Neural cell (in vitro differentiated cells): ENCODE data around the gene CTNNBL1. TPM values are rescaled to one million over a fixed set of nuclear protein-coding genes. Genes with fewer than 3 reads are reported as not detected.

Experiments
- H2AFZ ChIP-seq: fragments of 200-600, 300-800 bp; sonication (generic), shearing (Covaris generic); 2 replicates; pipeline ENCODE4 v1.6.0; 2014; ENCODE audit warnings: low read depth, mild to moderate bottlenecking, antibody characterized with exemption, low read length, moderate library complexity
- H3F3A ChIP-seq: fragments of 200-600 bp; shearing (Covaris generic); 2 replicates; pipeline ENCODE4 v1.6.1; 2016; ENCODE audit warnings: mild to moderate bottlenecking, moderate library complexity, mixed read lengths, antibody characterized with exemption, low read length; ENCODE audit not compliant: insufficient read depth, poor library complexity, severe bottlenecking
- H3K27ac ChIP-seq: fragments of 200-600, 300-800 bp; sonication (generic), shearing (Covaris generic); 2 replicates; pipeline ENCODE4 v1.5.1; 2014; ENCODE audit warnings: mild to moderate bottlenecking, low read length, moderate library complexity
- H3K27me3 ChIP-seq: fragments of 300-800, 200-600 bp; sonication (generic), shearing (Covaris generic); 2 replicates; pipeline ENCODE4 v1.6.0; 2014; ENCODE audit warnings: mild to moderate bottlenecking, low read depth, low read length, moderate library complexity; ENCODE audit not compliant: insufficient read depth
- H3K36me3 ChIP-seq: fragments of 300-800, 200-600 bp; sonication (generic), shearing (Covaris generic); 2 replicates; pipeline ENCODE4 v1.5.1; 2014; ENCODE audit warnings: mild to moderate bottlenecking, antibody characterized with exemption, low read length, moderate library complexity; ENCODE audit not compliant: insufficient read depth
- H3K4me2 ChIP-seq: fragments of 300-800, 200-600 bp; sonication (generic), shearing (Covaris generic); 2 replicates; pipeline ENCODE4 v1.6.0; 2014; ENCODE audit warnings: mild to moderate bottlenecking, low read length
- H3K4me3 ChIP-seq: fragments of 300-800, 200-600 bp; sonication (generic), shearing (Covaris generic); 2 replicates; pipeline ENCODE4 v1.5.1; 2014; ENCODE audit warnings: mild to moderate bottlenecking, low read length, moderate library complexity
- H3K79me2 ChIP-seq: fragments of 200-600 bp; shearing (Covaris generic); replicated peaks from 2 replicates; pipeline ENCODE4 v1.6.0; 2014; ENCODE audit warnings: mild to moderate bottlenecking, low read length, moderate library complexity; ENCODE audit not compliant: insufficient read depth
- H3K9ac ChIP-seq: fragments of 300-800, 200-600 bp; sonication (generic), shearing (Covaris generic); 2 replicates; pipeline ENCODE4 v1.6.1; 2016; ENCODE audit warnings: mild to moderate bottlenecking, low read length, mixed read lengths
- H3K9me2 ChIP-seq: fragments of 200-600 bp; shearing (Covaris generic); 2 replicates; pipeline ENCODE4 v1.6.1; 2016; ENCODE audit warnings: mild to moderate bottlenecking, low read length, mixed read lengths; ENCODE audit not compliant: insufficient read depth
- H3K9me3 ChIP-seq: fragments of 200-600, 300-800 bp; sonication (generic), shearing (Covaris generic); 2 replicates; pipeline ENCODE4 v1.6.1; 2016; ENCODE audit warnings: mild to moderate bottlenecking, mixed run types, low read length, moderate library complexity, mixed read lengths
- H4K20me1 ChIP-seq: fragments of 200-600 bp; shearing (Covaris generic); 2 replicates; pipeline ENCODE4 v1.6.1; 2016; ENCODE audit warnings: mild to moderate bottlenecking, mixed run types; ENCODE audit not compliant: insufficient read depth
- EP300 ChIP-seq: fragments of 450-650 bp; conservative IDR thresholded peaks from 2 replicates; pipeline ENCODE4 v1.6.1; 2014; ENCODE audit warnings: antibody characterized with exemption, mild to moderate bottlenecking, moderate library complexity; ENCODE audit not compliant: poor library complexity, severe bottlenecking
- EZH2 ChIP-seq: fragments of 200-600, 300-800 bp; shearing (Covaris generic), sonication (generic); IDR thresholded peaks from 2 replicates; pipeline ENCODE4 v1.6.1; 2014; ENCODE audit warnings: antibody characterized with exemption, low read length, borderline replicate concordance, mild to moderate bottlenecking; ENCODE audit not compliant: insufficient read depth, poor library complexity, severe bottlenecking
- MXI1 ChIP-seq: fragments of 450-650 bp; conservative IDR thresholded peaks from 2 replicates; pipeline ENCODE4 v1.6.1; 2014; ENCODE audit warnings: antibody characterized with exemption, mild to moderate bottlenecking; ENCODE audit not compliant: poor library complexity, severe bottlenecking
- POLR2AphosphoS5 ChIP-seq: IDR thresholded peaks from 2 replicates; pipeline ENCODE4 v1.6.1; 2012
- RAD21 ChIP-seq: fragments of 450-650 bp; conservative IDR thresholded peaks from 2 replicates; pipeline ENCODE4 v1.6.1; 2014; ENCODE audit warnings: antibody characterized with exemption, mild to moderate bottlenecking, moderate library complexity
- REST ChIP-seq: IDR thresholded peaks from 2 replicates; pipeline ENCODE4 v1.6.1; 2012; ENCODE audit warnings: borderline replicate concordance
- SMC3 ChIP-seq: fragments of 450-650 bp; conservative IDR thresholded peaks from 2 replicates; pipeline ENCODE4 v1.6.1; 2014; ENCODE audit warnings: antibody characterized with exemption, mild to moderate bottlenecking, moderate library complexity; ENCODE audit not compliant: poor library complexity
- TAF1 ChIP-seq: IDR thresholded peaks from 2 replicates; pipeline ENCODE4 v1.6.1; 2012; ENCODE audit warnings: low read depth
- polyA plus RNA-seq: library from polyadenylated mRNA; depleted of rRNA; stranded (reverse); fragments of >200 nt; gene quantifications from 2 replicates; pipeline ENCODE4 v1.2.3, GENCODE V29; 2014
- TF ChIP-seq, protein P1 (sequence below): fragments of 450-650 bp; IDR thresholded peaks from 2 replicates; pipeline ENCODE4 v1.5.1; 2014; ENCODE audit warnings: antibody characterized with exemption, mild to moderate bottlenecking, moderate library complexity; ENCODE audit not compliant: poor library complexity, severe bottlenecking

CTNNBL1 gene
- polyA plus RNA-seq, 1 donor from 2014 or later: 32.6 TPM

DNA sequence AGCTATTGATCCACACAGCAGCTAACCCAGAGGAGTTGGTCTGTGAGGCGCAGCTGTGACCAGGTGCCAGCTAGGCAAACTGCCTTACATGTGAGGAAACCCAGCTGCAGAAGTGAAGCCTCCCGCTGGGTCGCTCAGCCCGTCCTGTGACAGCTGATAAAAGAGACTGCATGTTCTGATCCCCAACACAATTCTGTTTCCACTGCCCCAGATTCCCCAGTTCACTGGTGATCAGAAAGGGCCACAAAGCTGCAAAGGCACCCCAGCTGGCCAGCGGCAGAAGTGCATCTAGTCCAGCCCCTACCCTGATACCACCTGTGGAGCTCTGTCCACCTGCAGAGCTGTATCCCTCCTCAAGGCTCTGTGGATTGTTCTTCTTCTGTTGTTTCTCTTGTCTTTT lies 64.5 kb downstream of the CTNNBL1 start:
- Histone ChIP-seq H3K9me2 (no peaks in the 10 kb centered on the region), H4K20me1 (no peaks in the 10 kb centered on the region), H3F3A (no peaks in the 10 kb centered on the region), H3K27ac (no peak overlapping the region), H2AFZ (no peak overlapping the region), H3K9ac (no peak overlapping the region), H3K79me2 (no peaks in the 10 kb centered on the region), H3K4me3 (no peak overlapping the region), H3K36me3 (no peaks in the 10 kb centered on the region), H3K4me2 (no peak overlapping the region), H3K9me3 (no peaks in the 10 kb centered on the region), H3K27me3 (no peaks in the 10 kb centered on the region)
- TF ChIP-seq EP300: no peak
- no peak for TF ChIP-seq POLR2AphosphoS5
- no peak for TF ChIP-seq EZH2
- TF ChIP-seq, protein P1, sequence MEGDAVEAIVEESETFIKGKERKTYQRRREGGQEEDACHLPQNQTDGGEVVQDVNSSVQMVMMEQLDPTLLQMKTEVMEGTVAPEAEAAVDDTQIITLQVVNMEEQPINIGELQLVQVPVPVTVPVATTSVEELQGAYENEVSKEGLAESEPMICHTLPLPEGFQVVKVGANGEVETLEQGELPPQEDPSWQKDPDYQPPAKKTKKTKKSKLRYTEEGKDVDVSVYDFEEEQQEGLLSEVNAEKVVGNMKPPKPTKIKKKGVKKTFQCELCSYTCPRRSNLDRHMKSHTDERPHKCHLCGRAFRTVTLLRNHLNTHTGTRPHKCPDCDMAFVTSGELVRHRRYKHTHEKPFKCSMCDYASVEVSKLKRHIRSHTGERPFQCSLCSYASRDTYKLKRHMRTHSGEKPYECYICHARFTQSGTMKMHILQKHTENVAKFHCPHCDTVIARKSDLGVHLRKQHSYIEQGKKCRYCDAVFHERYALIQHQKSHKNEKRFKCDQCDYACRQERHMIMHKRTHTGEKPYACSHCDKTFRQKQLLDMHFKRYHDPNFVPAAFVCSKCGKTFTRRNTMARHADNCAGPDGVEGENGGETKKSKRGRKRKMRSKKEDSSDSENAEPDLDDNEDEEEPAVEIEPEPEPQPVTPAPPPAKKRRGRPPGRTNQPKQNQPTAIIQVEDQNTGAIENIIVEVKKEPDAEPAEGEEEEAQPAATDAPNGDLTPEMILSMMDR: no peak
- TF ChIP-seq TAF1: no peak
- TF ChIP-seq SMC3: no peak
- no peak for TF ChIP-seq RAD21
- no peak for TF ChIP-seq MXI1
- TF ChIP-seq REST: no peak

- Histone ChIP-seq H3K9ac (no peak overlapping the region), H3K4me3 (no peak overlapping the region), H3K4me2 (no peak overlapping the region), H3K27me3 (no peaks in the 10 kb centered on the region), H3K9me3 (no peaks in the 10 kb centered on the region), H3K79me2 (no peaks in the 10 kb centered on the region), H2AFZ (no peak overlapping the region), H4K20me1 (no peaks in the 10 kb centered on the region), H3F3A (no peaks in the 10 kb centered on the region), H3K9me2 (no peaks in the 10 kb centered on the region), H3K27ac (no peak overlapping the region), H3K36me3 (no peaks in the 10 kb centered on the region)
- TF ChIP-seq, protein P1: no peak
- TF ChIP-seq TAF1 (no peak), EZH2 (no peak), MXI1 (no peak), SMC3 (no peak), EP300 (no peak), REST (no peak), POLR2AphosphoS5 (no peak), RAD21 (no peak)
Measured at GRCh38 chr20:37759052-37759553, 65.3 kb downstream of the CTNNBL1 start.
